CD4-positive, alpha-beta T cell (primary cell): ENCODE measurements around the gene NPBWR2. TPM values are rescaled to one million over a fixed set of nuclear protein-coding genes. Genes with fewer than 3 reads are reported as not detected.

ENCODE experiments used
- ATAC-seq: fragments of 200-7000 bp; cut with Tn5 transposase; one replicate; pipeline ENCODE4 v1.10.0; 2022; ENCODE audit warnings: mild to moderate bottlenecking; ENCODE audit not compliant: poor library complexity
- CTCF ChIA-PET: fragments of 350-600 bp; sonication (Branson Sonifier 250); formaldehyde crosslinking; loops from one replicate; lab custom pipeline; 2021; ENCODE audit warnings: antibody characterized with exemption, inconsistent platforms; lab: Charles Lee
- POLR2A ChIA-PET: fragments of 350-600 bp; sonication (Branson Sonifier 250); formaldehyde crosslinking; loops from one replicate; lab custom pipeline; 2021; ENCODE audit warnings: antibody characterized with exemption, inconsistent platforms; lab: Charles Lee
- DNase-seq, 14 experiments: peaks; one replicate each; pipeline ENCODE4 v3.0.0-alpha.2; 2013 to 2020; ENCODE audit warnings: mixed read lengths in 2 of 14
- H3K27ac ChIP-seq, 2 donors: one replicate each; pipeline versions ENCODE4 v1.5.1 to v1.7.0; 2013; ENCODE audit warnings: low read length in 2 of 2, low read depth in 1 of 2, mild to moderate bottlenecking in 1 of 2
- H3K27me3 ChIP-seq, 2 experiments: 1 replicate in 1 of 2; 2 replicates in 1 of 2; pipeline versions ENCODE4 v1.6.1 to v1.7.0; 2013; ENCODE audit warnings: low read length in 2 of 2, control low read depth in 1 of 2, mild to moderate bottlenecking in 1 of 2, moderate library complexity in 1 of 2; ENCODE audit not compliant: insufficient read depth in 2 of 2, control insufficient read depth in 1 of 2
- H3K36me3 ChIP-seq: one replicate; pipeline ENCODE4 v1.6.1; 2013; ENCODE audit warnings: low read length, control low read depth; ENCODE audit not compliant: insufficient read depth
- H3K4me1 ChIP-seq: one replicate; pipeline ENCODE4 v1.6.1; 2013; ENCODE audit warnings: low read length, control low read depth; ENCODE audit not compliant: insufficient read depth
- H3K4me3 ChIP-seq: one replicate; pipeline ENCODE4 v1.5.1; 2013; ENCODE audit warnings: mild to moderate bottlenecking, low read length, moderate library complexity
- H3K9me3 ChIP-seq, 2 experiments: 1 replicate in 1 of 2; 2 replicates in 1 of 2; pipeline versions ENCODE4 v1.6.1 to v1.7.0; 2013; ENCODE audit warnings: low read length in 2 of 2, mild to moderate bottlenecking in 2 of 2, control low read depth in 1 of 2, moderate library complexity in 1 of 2; ENCODE audit not compliant: control insufficient read depth in 1 of 2, insufficient read depth in 1 of 2
- H3K27ac Mint-ChIP-seq: one replicate; pipeline ENCODE4 v1.8.0; 2020; ENCODE audit warnings: mixed read lengths
- H3K27me3 Mint-ChIP-seq: one replicate; pipeline ENCODE4 v1.8.0; 2021; ENCODE audit warnings: mixed read lengths
- H3K36me3 Mint-ChIP-seq: one replicate; pipeline ENCODE4 v1.8.0; 2021; ENCODE audit warnings: low read depth, mixed read lengths
- H3K4me1 Mint-ChIP-seq: one replicate; pipeline ENCODE4 v1.8.0; 2021; ENCODE audit warnings: low read depth, mixed read lengths
- H3K4me3 Mint-ChIP-seq: one replicate; pipeline ENCODE4 v1.8.0; 2020; ENCODE audit warnings: mild to moderate bottlenecking, mixed read lengths
- H3K9me3 Mint-ChIP-seq: one replicate; pipeline ENCODE4 v1.8.0; 2020; ENCODE audit warnings: mixed read lengths
- intact Hi-C, 2 experiments: fragments of 100-400 bp; cut with DNase I in 1 of 2; cut with micrococcal nuclease in 1 of 2; formaldehyde crosslinking; loops; one replicate each; pipeline versions ENCODE4 v1.15.1 to v1.9.0; 2023 to 2025; cut with DNase I, micrococcal nuclease
- total RNA-seq, 174 experiments: library from RNA in 2 of 174; stranded (reverse) in 2 of 174; gene quantifications; one replicate each; pipeline ENCODE4 v1.2.3 and lab custom pipeline; 2021 to 2026
- TF ChIP-seq, protein P1 (sequence below): fragments of 200-600 bp; IDR thresholded peaks from one replicate; pipeline ENCODE4 v1.8.0; 2022; ENCODE audit warnings: antibody characterized with exemption, mild to moderate bottlenecking

The NPBWR2 gene
- total RNA-seq, 2 experiments from 2014 or later = 0.38 to 0.47 TPM

DNA sequence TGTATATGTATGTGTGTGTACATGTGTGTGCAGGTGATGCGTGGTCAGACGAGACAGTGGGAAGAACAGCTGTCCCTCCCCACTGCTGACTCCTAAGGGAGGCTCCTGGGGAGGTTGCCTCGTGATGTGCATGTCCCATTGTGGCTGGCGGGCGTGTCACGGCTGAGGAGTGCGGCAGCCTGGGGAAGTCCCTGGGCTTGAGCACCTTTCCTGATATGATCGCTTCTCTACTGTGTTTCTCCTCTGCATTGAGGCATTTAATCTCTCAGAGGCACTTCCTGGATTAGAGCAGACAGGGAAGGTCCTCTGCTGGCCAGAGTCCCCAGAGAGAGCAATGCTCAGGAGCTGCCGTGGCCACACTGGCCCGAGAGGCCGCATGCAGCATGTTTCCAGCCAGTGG, 11.4 kb downstream of the NPBWR2 start:
- DNase-seq (no peak), ATAC-seq (no peak)
- Mint-ChIP-seq H3K9me3 (no peaks in the 10 kb centered on the region), H3K4me3 (no peak overlapping the region), H3K36me3 (peaks cover 5% of the 10 kb centered on the region), H3K27ac (no peak overlapping the region), H3K27me3 (peaks cover 7% of the 10 kb centered on the region), H3K4me1 (peaks cover 16% of the 10 kb centered on the region)
- Histone ChIP-seq H3K9me3 (no peaks in the 10 kb centered on the region), H3K27me3 (peaks cover 0 to under 1% of the 10 kb centered on the region in 2 experiments), H3K4me1 (peaks cover 14% of the 10 kb centered on the region), H3K27ac (no peak overlapping the region), H3K4me3 (no peak overlapping the region), H3K36me3 (peaks cover 6% of the 10 kb centered on the region)
- ChIA-PET CTCF (no interaction called here), POLR2A (no interaction called here)
- intact Hi-C loops = no loop called here
- TF ChIP-seq, protein P1, sequence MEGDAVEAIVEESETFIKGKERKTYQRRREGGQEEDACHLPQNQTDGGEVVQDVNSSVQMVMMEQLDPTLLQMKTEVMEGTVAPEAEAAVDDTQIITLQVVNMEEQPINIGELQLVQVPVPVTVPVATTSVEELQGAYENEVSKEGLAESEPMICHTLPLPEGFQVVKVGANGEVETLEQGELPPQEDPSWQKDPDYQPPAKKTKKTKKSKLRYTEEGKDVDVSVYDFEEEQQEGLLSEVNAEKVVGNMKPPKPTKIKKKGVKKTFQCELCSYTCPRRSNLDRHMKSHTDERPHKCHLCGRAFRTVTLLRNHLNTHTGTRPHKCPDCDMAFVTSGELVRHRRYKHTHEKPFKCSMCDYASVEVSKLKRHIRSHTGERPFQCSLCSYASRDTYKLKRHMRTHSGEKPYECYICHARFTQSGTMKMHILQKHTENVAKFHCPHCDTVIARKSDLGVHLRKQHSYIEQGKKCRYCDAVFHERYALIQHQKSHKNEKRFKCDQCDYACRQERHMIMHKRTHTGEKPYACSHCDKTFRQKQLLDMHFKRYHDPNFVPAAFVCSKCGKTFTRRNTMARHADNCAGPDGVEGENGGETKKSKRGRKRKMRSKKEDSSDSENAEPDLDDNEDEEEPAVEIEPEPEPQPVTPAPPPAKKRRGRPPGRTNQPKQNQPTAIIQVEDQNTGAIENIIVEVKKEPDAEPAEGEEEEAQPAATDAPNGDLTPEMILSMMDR = no peak

DNA sequence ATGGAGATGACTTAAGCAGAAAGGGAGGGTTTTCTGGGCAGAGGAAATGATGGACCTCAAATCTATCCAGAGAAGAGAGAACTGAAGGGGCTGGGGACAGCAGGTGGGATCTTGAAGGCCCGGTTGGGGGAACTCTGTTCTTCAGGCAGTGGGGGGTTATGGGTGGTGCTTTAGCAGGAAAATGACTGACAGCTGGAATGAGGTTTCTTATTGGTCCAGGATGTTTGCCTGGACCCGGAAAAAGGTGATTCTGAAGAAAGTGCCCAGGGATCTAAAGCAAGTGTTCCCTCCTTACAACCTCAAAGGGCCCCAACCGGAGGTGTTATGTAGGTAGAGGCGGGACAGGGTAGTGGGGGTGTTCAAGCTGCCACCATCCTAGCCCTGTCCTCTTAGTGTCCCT, 11.9 kb downstream of the NPBWR2 start:
- Mint-ChIP-seq H3K27ac (no peak overlapping the region), H3K27me3 (peaks cover 4% of the 10 kb centered on the region), H3K36me3 (peaks cover 5% of the 10 kb centered on the region), H3K4me3 (no peak overlapping the region), H3K9me3 (no peaks in the 10 kb centered on the region), H3K4me1 (peaks cover 13% of the 10 kb centered on the region)
- no peaks in the 10 kb centered on the region for H3K9me3 ChIP-seq
- ATAC-seq = no peak
- ChIA-PET CTCF (no interaction called here), POLR2A (no interaction called here)
- no peak overlapping the region for H3K27ac ChIP-seq
- intact Hi-C loops = no loop called here
- peaks cover 12% of the 10 kb centered on the region for H3K4me1 ChIP-seq
- DNase-seq = no peak
- H3K4me3 ChIP-seq = no peak overlapping the region
- peaks cover 6% of the 10 kb centered on the region for H3K36me3 ChIP-seq
- no peaks in the 10 kb centered on the region for H3K27me3 ChIP-seq
- TF ChIP-seq, protein P1 = no peak

DNA sequence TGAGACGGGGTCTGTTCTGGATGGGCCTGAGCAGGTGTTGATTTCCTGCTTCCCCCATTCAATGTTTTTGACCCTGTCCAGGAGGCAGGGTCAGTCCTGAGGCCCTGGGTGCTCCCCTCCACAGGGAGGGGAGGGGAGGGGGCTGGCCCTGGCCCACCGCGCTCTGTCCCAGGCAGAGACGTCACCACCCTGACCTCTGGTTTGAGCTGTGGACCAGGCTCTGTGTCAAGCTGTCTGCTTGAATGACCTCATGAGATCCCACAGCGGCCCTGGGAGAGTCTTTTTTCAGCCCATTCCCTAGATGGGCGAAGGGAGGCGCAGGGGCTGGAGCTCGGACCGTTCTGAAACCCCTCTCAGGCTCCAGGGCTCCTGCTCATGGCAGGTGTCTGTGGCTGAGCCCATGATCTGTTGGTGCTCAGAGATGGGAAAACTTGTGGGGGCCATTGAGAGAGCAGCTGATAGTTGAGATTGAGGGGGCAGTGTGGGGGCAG, 14.3 kb downstream of the NPBWR2 start:
- DNase-seq (no peak), ATAC-seq (no peak)
- intact Hi-C loops = no loop called here
- Histone ChIP-seq H3K9me3 (peaks cover under 1 to 6% of the 10 kb centered on the region in 2 experiments), H3K4me1 (peaks cover 4% of the 10 kb centered on the region), H3K36me3 (peaks cover 2% of the 10 kb centered on the region), H3K4me3 (no peak overlapping the region), H3K27ac (no peak overlapping the region), H3K27me3 (no peaks in the 10 kb centered on the region)
- H3K4me3 Mint-ChIP-seq = no peak overlapping the region
- POLR2A ChIA-PET = no interaction called here
- CTCF ChIA-PET = no interaction called here
- no peak overlapping the region for H3K27ac Mint-ChIP-seq
- H3K27me3 Mint-ChIP-seq = no peaks in the 10 kb centered on the region
- peaks cover 5% of the 10 kb centered on the region for H3K4me1 Mint-ChIP-seq
- TF ChIP-seq, protein P1 = no peak
- H3K9me3 Mint-ChIP-seq = no peaks in the 10 kb centered on the region
- no peaks in the 10 kb centered on the region for H3K36me3 Mint-ChIP-seq
